Neuron (in vitro differentiated cells): ENCODE data around the gene ATP2A3.

Experiments used
- H2AFZ ChIP-seq: one replicate; pipeline ENCODE4 v1.6.1; 2013; ENCODE audit warnings: low read depth, mild to moderate bottlenecking, inconsistent platforms, low read length, moderate library complexity
- H3K27me3 ChIP-seq: one replicate; pipeline ENCODE4 v1.6.1; 2013; ENCODE audit warnings: low read length; ENCODE audit not compliant: insufficient read depth
- H3K36me3 ChIP-seq: one replicate; pipeline ENCODE4 v1.6.1; 2013; ENCODE audit warnings: low read length; ENCODE audit not compliant: insufficient read depth
- H3K4me1 ChIP-seq: one replicate; pipeline ENCODE4 v1.6.1; 2013; ENCODE audit warnings: low read length; ENCODE audit not compliant: insufficient read depth
- H3K4me3 ChIP-seq: 2 replicates; pipeline ENCODE4 v1.5.1; 2013; ENCODE audit warnings: mild to moderate bottlenecking, low read length, moderate library complexity
- H3K9me3 ChIP-seq: one replicate; pipeline ENCODE4 v1.6.1; 2013; ENCODE audit warnings: low read length

ATP2A3 gene

DNA sequence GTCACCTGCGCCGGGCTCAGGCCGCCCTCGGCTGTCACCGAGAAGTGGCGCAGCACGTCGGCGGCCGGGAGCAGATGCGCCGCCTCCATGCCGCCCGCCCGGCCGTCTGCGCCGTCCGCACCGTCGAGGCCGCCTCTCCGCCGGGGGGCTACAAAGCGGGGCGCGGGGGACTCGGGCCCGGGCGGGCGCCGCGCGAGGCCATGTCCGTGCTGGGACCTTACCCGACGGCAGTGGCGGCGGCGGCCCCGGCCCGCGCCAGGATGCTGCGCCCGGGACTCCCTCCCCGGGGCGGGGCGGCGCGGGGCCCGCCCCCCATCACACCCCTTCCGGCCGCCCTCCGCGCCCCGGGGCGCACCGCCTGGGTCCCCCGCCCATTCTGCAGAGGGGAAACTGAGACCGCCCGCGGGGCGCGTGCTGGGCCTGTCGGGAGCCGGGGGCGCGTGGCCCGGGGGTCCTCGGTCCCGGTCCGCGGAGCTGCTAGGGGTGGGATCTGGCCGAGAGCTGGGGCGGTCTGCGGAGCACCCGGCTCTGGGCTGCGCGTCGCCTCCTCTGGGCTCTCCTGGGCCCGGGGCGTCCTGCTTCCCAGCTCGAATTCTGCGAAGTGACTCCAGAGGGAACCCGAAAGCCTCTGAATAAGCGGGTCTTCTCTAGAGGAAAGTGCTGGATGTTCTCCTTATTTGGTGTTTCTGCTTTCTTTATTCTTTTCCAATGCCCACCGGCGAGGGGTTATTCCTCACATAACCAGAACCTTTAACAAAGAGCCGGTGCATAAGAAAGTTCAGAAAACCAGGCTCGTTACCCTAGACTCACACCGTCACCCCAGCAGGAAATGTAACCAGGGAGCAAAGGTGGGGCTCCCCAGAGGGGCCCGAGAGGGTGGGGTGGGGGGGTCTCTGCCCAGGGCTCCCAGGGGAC lies at the start of gene ATP2A3:
Gene ATP2A3 (minus strand): TSS at position 235 of the 915 bp plus-strand sequence. CDS start 146 bp downstream, at position 89.
- H3K9me3 ChIP-seq, result no peaks in the 10 kb centered on the region
- no peak within 1 kb of the TSS for H2AFZ ChIP-seq
- H3K27me3 ChIP-seq, result peaks cover 77% of the 10 kb centered on the region
- H3K4me3 ChIP-seq, result no peak within 1 kb of the TSS
- H3K4me1 ChIP-seq, result no peaks in the 10 kb centered on the region
- no peaks in the 10 kb centered on the region for H3K36me3 ChIP-seq

DNA sequence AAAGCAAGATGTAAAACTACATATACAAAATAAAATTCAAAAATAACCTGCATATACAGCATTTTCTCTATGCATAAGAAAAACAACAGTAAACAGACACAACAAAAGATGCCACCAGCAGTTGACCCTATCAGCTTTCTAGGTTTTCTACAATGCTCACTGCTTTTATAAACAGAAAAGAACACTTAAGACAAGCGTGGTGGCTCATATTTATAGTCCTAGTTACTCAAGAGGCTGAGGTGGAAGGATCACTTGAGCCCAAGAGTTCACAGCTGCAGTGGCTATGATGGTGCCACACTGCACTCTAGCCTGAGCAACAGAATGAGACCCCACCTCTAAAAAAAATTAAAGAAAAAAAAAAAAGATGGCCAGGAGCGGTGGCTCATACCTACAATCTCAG lies 46.5 kb upstream of the ATP2A3 start:
- Histone ChIP-seq H3K27me3 (no peaks in the 10 kb centered on the region), H3K36me3 (peaks cover 75% of the 10 kb centered on the region), H3K9me3 (no peaks in the 10 kb centered on the region), H2AFZ (no peak overlapping the region), H3K4me3 (no peak overlapping the region), H3K4me1 (no peaks in the 10 kb centered on the region)

DNA sequence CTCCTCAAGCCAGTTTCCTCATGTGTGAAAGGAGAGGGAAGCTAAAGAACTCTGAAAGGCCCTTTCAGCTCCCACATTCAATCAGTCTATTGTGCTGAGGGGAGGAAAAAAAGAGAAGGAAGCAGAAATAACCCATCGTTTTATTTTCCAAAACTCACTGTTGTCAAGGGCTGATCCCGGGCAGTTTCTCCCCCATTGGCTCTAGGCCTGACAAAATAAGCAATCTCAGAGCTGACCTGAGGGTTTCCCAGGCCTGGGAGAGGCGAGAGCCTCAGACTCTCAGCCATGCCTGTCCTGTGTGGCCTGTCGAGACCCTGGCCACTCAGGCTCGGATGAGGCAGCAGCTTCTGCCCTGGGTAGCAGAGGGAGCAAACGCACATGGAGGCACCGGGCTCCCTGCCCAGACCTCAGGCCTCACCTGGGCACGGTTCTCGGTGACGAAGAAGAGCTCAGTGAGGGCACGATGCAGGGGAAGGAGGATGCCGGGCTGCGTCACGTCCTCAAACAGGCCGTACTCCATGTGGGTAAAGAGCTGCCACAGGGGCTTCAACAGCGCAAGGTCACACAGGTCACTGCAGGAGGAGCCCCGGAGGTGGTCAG lies 45.0 kb upstream of the ATP2A3 start:
- Histone ChIP-seq H3K9me3 (no peaks in the 10 kb centered on the region), H3K4me3 (no peak overlapping the region), H3K36me3 (peaks cover 71% of the 10 kb centered on the region), H3K27me3 (no peaks in the 10 kb centered on the region), H2AFZ (no peak overlapping the region), H3K4me1 (no peaks in the 10 kb centered on the region)

DNA sequence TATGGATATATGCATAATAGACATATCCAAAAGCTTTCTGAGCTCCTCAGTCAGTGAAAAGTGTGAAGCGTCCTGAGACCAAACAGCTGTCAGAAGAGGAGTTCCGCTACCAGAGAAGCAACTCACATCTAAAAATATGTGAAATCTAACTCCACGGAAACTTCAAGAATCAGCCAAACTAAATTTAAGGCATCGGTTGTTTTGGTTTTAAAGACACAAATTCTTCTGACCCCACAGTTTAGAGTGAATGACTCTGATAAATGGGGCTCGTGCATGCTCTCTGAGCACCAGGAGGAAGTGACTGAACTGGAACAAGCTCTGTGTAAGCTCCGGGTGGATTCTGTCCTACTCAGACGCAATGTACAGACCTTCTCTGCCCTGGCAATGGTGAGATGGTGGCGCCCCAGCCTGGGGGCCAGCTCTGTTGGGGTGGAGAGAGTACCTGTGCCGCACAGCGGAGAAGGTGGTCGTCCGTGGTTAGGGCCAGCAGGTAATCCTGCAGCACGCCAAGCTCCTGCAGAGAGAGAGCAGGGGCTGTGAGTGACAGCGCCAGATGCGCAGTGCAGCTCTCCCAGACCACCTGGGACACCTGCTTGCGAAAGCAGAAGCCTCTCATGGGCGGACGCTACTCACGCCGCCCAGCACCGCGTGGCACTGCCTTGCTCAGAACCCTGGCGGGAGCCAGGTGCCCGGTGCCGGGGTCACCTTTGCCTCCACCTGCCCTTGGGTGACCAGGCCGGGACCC lies 44.4 kb upstream of the ATP2A3 start:
- Histone ChIP-seq H3K9me3 (no peaks in the 10 kb centered on the region), H2AFZ (no peak overlapping the region), H3K4me1 (no peaks in the 10 kb centered on the region), H3K36me3 (peaks cover 65% of the 10 kb centered on the region), H3K4me3 (no peak overlapping the region), H3K27me3 (no peaks in the 10 kb centered on the region)

DNA sequence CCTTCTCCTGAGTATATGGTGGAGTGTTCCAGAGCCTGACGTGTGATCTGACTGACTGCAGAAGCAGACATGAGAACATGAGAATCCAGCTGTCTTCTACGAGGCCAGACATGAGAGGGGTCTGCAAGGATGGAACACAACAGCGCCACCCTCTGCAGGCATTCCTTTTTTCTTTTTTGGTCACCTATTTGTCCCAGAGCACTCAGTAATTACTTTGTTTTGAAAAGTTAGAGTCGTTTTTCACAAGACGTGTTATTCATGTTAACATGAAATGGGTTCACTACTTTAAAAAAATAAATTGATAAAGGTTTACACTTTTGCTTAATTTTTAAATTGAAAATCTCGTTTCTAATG lies 43.8 kb upstream of the ATP2A3 start:
- Histone ChIP-seq H3K36me3 (peaks cover 59% of the 10 kb centered on the region), H2AFZ (no peak overlapping the region), H3K27me3 (no peaks in the 10 kb centered on the region), H3K4me1 (no peaks in the 10 kb centered on the region), H3K4me3 (no peak overlapping the region), H3K9me3 (no peaks in the 10 kb centered on the region)

DNA sequence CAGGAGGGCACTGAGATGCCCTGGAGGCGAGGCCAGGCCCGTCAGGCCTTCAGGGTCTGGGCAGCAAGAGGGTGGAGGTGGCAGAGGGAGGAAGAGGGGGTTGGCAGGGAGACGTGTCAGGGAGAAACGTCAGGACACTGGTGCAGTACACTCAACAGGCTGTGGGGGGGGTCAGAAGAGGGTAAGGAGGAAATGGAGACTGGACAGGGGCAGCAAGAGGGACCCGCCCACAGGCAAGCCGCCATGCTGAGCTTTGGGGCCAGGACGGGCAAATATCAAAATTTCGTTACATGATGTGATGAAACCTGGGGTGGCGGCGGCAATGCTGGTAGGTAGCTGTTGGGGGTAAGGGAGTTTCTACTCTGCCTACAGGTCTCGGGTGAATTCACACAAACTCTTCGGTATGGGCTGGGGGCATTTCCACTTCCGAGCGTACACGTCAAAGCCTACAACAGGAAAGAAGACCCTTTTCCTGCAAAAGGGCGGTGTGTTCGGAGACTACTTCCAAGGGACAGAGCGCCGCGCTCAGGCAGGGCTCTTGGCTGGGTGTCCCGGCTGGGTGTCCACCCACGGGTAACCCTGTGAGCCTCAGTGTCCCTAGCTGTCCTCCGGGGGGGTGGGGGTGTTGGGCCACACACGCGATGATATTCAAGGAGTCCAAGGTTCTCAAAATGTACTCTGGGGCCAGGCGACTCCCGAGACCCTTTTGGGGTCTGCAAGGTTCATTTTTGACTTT lies 43.3 kb upstream of the ATP2A3 start:
- H3K36me3 ChIP-seq, result peaks cover 55% of the 10 kb centered on the region
- no peak overlapping the region for H3K4me3 ChIP-seq
- H2AFZ ChIP-seq, result no peak overlapping the region
- H3K27me3 ChIP-seq, result no peaks in the 10 kb centered on the region
- H3K9me3 ChIP-seq, result no peaks in the 10 kb centered on the region
- no peaks in the 10 kb centered on the region for H3K4me1 ChIP-seq

DNA sequence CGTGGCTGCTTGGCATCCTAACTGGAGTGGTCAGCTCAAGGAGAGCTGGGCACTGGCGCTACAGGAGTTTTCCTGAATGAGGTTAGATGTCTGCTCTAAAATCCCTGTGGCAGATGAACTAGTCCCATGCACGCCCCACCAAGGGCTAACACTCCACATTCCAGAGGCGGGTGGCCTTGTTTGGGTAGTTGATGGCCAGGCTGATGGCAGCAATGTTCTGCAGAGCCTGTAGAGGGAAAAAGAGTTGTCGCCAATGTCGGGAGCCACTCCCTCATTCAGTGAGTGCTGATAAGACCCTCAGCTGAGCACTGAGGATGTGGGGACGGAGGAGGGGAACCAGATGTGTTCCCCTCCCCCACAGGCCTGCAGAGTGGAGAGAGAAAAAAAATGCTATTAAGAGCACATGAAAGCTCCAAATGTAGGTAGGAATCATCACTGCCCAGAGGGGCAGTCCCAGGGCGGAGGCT lies 42.5 kb upstream of the ATP2A3 start:
- Histone ChIP-seq H3K27me3 (no peaks in the 10 kb centered on the region), H2AFZ (no peak overlapping the region), H3K36me3 (peaks cover 48% of the 10 kb centered on the region), H3K9me3 (no peaks in the 10 kb centered on the region), H3K4me1 (no peaks in the 10 kb centered on the region), H3K4me3 (no peak overlapping the region)

DNA sequence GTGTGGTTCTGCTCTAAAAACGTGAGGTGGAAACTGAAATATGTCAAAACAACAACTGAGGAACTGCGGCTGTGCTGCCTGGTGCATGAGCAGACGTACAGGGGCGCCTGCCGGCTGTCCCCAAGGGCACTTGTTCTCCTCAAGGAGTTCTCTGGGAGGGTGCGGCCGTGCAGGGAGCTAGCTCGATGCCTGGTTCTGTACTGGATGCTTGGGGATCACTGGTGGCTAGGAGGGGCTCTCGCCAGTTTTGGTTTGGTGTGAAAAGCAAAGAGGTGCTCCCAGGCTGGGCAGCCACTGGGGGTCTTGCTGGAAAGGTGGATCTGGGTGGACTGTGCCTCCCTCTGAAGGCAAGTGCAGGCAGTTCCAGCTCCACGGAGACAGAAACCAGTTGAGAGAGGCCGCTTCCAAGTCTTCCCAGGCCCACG lies 41.9 kb upstream of the ATP2A3 start:
- no peak overlapping the region for H2AFZ ChIP-seq
- H3K4me3 ChIP-seq, result no peak overlapping the region
- H3K4me1 ChIP-seq, result no peaks in the 10 kb centered on the region
- H3K36me3 ChIP-seq, result peaks cover 47% of the 10 kb centered on the region
- no peaks in the 10 kb centered on the region for H3K27me3 ChIP-seq
- no peaks in the 10 kb centered on the region for H3K9me3 ChIP-seq

DNA sequence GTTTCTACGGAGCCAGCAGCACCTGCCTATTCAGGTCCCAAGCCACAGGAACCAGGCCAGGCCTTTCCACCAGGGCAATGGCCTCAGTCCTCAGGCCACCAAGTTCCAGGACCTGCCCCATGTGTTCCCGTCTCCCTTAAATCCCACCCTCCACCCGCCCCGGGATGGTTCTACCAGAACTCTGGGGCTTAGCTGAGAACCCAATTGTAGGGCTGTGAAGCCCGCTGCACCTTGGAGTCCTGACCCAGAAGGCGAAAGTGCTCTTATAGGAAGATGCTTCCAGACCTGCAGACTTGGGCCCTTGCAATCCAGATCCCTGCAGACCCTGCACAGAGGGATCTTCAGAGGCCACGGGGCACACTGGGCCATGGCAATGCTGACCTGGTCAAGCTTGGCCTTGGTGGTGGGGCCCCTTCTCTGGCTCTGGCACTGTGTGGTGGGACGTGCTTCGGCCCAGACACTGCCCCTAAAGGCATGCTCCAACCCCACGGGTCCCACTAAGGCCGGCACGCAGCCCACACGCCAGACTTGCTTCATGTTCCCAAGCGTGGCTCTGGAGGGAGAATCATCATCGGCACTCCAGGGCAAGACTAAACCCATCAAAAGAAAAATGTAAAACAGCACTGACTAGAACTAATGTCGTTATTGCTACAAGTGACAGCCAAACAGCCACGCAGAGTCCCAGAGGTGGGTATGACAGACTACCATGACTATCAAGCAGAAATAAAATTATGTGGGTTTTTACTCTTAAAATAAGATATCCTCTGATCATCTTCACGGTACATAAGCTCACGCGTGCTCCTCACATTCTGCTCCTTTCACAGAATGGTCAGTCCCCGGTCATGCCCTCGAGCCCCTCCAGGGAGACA lies 41.3 kb upstream of the ATP2A3 start:
- Histone ChIP-seq H3K4me3 (no peak overlapping the region), H3K4me1 (no peaks in the 10 kb centered on the region), H3K9me3 (no peaks in the 10 kb centered on the region), H3K36me3 (peaks cover 47% of the 10 kb centered on the region), H3K27me3 (no peaks in the 10 kb centered on the region), H2AFZ (no peak overlapping the region)

DNA sequence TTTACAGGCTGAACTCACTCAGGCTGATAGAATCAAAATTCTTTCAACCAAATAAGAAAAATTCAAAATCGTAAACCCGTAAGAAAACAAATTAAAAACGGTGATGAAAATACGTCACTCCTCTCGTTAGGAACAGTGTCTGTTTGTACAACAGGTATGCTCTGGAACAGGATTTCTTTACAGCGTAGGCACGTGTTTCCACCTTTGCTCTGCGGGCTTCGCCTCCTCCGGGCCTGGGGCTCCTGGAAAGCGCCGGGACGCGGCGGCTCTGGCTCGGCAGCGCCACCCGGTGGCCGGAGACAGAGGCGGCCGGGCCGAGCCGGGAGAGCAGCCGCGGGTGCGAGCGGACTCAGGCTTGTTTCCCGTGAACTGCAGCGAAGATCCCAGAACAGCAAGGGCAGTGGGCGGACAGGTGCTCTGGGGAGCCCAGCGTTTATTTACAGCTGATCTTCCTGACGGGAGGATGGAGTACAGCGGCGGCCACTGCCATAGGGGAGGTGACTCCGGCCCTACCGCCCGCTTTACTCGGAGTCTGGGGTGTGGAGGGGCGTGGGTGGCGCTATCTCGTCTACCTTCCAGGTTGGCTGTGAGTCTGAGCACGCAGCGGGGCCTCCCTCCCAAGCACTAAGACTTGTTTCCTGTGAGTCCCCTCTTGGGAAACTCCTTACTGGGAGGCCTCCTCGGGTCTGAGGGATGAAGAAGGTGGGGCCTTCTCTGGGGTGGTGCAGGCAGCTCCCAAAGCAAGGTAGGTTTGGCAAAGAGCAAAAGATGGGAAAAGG lies 40.5 kb upstream of the ATP2A3 start:
- H3K27me3 ChIP-seq, result no peaks in the 10 kb centered on the region
- no peaks in the 10 kb centered on the region for H3K9me3 ChIP-seq
- no peak overlapping the region for H3K4me3 ChIP-seq
- H3K36me3 ChIP-seq, result peaks cover 45% of the 10 kb centered on the region
- no peaks in the 10 kb centered on the region for H3K4me1 ChIP-seq
- H2AFZ ChIP-seq, result no peak overlapping the region

DNA sequence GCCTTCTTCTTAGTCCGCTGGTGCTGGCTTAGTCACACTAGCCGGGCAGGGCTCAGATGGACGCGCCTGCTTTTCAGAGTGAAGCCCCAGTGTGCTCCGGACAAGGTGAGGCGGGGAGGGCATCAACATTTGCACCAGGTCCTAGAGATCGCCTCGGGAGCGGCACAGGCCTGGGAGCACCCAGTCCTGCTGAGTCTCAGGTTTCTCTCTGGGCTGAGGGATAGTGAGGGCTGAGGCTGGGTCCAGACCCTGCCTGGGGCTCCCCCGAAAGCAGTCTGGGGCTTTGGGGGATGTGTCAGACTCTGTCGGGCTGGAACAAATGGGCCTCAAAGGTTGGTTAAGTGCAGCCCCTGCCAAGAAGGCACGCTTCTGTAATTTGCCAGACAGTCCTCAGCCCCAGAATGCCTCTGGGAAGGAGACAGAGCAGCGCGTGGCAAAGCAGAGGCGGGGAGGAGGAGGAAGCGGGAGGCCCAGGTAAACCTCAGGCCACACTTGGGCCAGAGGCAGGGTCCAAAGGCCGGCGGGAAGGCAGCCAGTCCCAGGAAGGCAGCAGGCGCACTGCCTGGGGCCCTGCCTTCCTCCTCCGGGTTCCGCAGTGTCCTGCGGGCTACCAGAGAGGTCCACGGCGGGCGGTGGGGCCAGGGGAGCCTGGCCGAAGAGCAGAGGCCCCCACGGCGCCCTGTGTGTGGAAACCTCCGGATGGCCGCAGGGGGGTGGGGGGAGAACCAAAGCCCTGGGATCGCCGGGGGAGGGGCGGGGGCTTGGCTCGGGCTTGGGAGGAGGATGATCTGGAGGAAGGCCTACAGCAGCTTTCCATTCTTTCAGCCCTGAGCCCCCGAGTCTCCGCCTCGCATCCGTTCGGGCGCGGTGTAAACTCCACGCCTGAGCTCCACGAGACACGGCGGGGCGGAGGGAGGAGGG lies 39.5 kb upstream of the ATP2A3 start:
- H3K4me1 ChIP-seq, result no peaks in the 10 kb centered on the region

More for the DNA sequence above, 39.5 kb upstream of the ATP2A3 start:
- Histone ChIP-seq H3K27me3 (no peaks in the 10 kb centered on the region), H3K36me3 (peaks cover 38% of the 10 kb centered on the region), H3K4me3 (no peak overlapping the region), H3K9me3 (no peaks in the 10 kb centered on the region), H2AFZ (no peak overlapping the region)
